OCI-LY3 (cell line): Measurements from ENCODE around the gene MOB3B.

Source experiments
- EZH2phosphoT487 ChIP-seq: fragments of 200-600 bp; shearing (Covaris generic); IDR thresholded peaks from 2 replicates; pipeline ENCODE4 v1.6.1; 2018; ENCODE audit warnings: antibody characterized with exemption, mixed run types, low read depth
- TF ChIP-seq, protein P1 (sequence below): fragments of 200-600, 300-600 bp; sonication (generic); IDR thresholded peaks from 2 replicates; pipeline ENCODE4 v1.5.1; 2014; ENCODE audit warnings: antibody characterized with exemption, low read length, low read depth

DNA sequence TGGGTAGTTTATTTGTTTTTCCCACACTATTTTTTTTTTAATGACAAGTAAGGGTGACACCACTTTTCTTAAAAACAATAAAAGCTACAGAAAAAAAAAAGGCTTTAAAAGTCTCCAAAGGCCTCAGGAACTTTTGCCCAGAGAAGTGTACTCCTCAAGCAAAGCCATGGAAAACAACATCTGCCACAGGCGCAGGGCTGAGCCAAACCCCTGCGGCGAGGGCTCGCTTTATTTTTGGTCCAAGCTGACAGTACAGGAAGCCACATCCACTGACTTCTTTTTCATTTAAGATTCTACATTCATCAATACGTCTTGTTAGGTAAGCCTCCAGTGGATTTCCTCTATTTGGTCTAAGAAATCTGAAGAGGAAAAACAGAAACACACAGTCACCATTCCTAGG, 57.4 kb downstream of the MOB3B start:
- TF ChIP-seq, protein P1, sequence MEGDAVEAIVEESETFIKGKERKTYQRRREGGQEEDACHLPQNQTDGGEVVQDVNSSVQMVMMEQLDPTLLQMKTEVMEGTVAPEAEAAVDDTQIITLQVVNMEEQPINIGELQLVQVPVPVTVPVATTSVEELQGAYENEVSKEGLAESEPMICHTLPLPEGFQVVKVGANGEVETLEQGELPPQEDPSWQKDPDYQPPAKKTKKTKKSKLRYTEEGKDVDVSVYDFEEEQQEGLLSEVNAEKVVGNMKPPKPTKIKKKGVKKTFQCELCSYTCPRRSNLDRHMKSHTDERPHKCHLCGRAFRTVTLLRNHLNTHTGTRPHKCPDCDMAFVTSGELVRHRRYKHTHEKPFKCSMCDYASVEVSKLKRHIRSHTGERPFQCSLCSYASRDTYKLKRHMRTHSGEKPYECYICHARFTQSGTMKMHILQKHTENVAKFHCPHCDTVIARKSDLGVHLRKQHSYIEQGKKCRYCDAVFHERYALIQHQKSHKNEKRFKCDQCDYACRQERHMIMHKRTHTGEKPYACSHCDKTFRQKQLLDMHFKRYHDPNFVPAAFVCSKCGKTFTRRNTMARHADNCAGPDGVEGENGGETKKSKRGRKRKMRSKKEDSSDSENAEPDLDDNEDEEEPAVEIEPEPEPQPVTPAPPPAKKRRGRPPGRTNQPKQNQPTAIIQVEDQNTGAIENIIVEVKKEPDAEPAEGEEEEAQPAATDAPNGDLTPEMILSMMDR = no peak
- TF ChIP-seq EZH2phosphoT487 = no peak
